GM12878 (cell line): Measurements from ENCODE around the gene B4GALT3. TPM values are rescaled to one million over a fixed set of nuclear protein-coding genes. Genes with fewer than 3 reads are reported as not detected.

Experiments used
- ATAC-seq: fragments of 200-7000 bp; cut with Tn5 transposase; 3 replicates; pipeline ENCODE4 v1.9.1; 2020; ENCODE audit warnings: mild to moderate bottlenecking, moderate library complexity
- BruUV-seq: library from RNA; stranded (reverse); fragments of 400-500 nt; replicated peaks from 2 replicates; lab custom pipeline; 2021; lab: Mats Ljungman, UMichigan
- CTCF ChIA-PET: fragments of 300-600 bp; sonication (Branson Sonifier 250); formaldehyde crosslinking; extraction: SDS; loops from one replicate; lab custom pipeline; 2021; ENCODE audit warnings: inconsistent platforms; lab: Yijun Ruan, JAX
- POLR2A ChIA-PET: fragments of 350-600 bp; formaldehyde crosslinking; extraction: SDS; loops from one replicate; lab custom pipeline; 2021; ENCODE audit warnings: inconsistent platforms; lab: Charles Lee
- RAD21 ChIA-PET: fragments of 300-600 bp; sonication (Branson Sonifier 250); formaldehyde crosslinking; loops from one replicate; lab custom pipeline; 2023; ENCODE audit warnings: antibody characterized with exemption; ENCODE audit not compliant: unreplicated experiment; lab: Charles Lee
- SMC1A ChIA-PET: fragments of 300-600 bp; sonication (Branson Sonifier 250); formaldehyde crosslinking; loops from one replicate; lab custom pipeline; 2023; ENCODE audit not compliant: unreplicated experiment, uncharacterized antibody; lab: Charles Lee
- DNase-seq: peaks from one replicate; pipeline ENCODE4 v3.0.0-alpha.2; 2011; ENCODE audit warnings: low read depth, low spot score
- FAIRE-seq: peaks from 3 replicates; lab custom pipeline; 2011; peaks lifted over from hg19 to GRCh38; lab: Jason Lieb, UNC
- H2AFZ ChIP-seq: 2 replicates; pipeline ENCODE4 v1.6.0; 2011; ENCODE audit warnings: low read depth, low read length, control low read depth; ENCODE audit not compliant: control insufficient read depth
- H3K27ac ChIP-seq: 2 replicates; pipeline ENCODE4 v1.5.1; 2011; ENCODE audit warnings: control low read depth; ENCODE audit not compliant: control insufficient read depth, insufficient read depth
- H3K27me3 ChIP-seq, 2 experiments: replicated peaks in 1 of 2; 2 replicates each; pipeline versions ENCODE4 v1.6.0 to v1.6.1; 2011; ENCODE audit warnings: low read length in 1 of 2; ENCODE audit not compliant: control insufficient read depth in 2 of 2, insufficient read depth in 2 of 2
- H3K36me3 ChIP-seq, 2 experiments: 2 replicates each; pipeline ENCODE4 v1.5.1; 2011; ENCODE audit warnings: low read length in 1 of 2; ENCODE audit not compliant: control insufficient read depth in 2 of 2, insufficient read depth in 2 of 2
- H3K4me1 ChIP-seq: 2 replicates; pipeline ENCODE4 v1.6.1; 2011; ENCODE audit warnings: mild to moderate bottlenecking, low read length, moderate library complexity, mixed read lengths; ENCODE audit not compliant: control insufficient read depth, insufficient read depth
- H3K4me2 ChIP-seq: 2 replicates; pipeline ENCODE4 v1.6.0; 2011; ENCODE audit warnings: control low read depth; ENCODE audit not compliant: control insufficient read depth, insufficient read depth
- H3K4me3 ChIP-seq: fragments of 200-600 bp; sonication (generic); 2 replicates; pipeline ENCODE4 v1.5.1; 2016
- H3K79me2 ChIP-seq: 2 replicates; pipeline ENCODE4 v1.6.0; 2011; ENCODE audit warnings: low read length; ENCODE audit not compliant: control insufficient read depth, insufficient read depth
- H3K9ac ChIP-seq: 2 replicates; pipeline ENCODE4 v1.8.0; 2011; ENCODE audit warnings: low read length, control low read depth, mixed read lengths; ENCODE audit not compliant: control insufficient read depth, insufficient read depth
- H3K9me3 ChIP-seq: replicated peaks from 3 replicates; pipeline ENCODE4 v1.5.1; 2011; ENCODE audit warnings: mild to moderate bottlenecking, low read length; ENCODE audit not compliant: control insufficient read depth, insufficient read depth
- H4K20me1 ChIP-seq: 2 replicates; pipeline ENCODE4 v1.6.0; 2011; ENCODE audit not compliant: control insufficient read depth, insufficient read depth
- ATF7 ChIP-seq: fragments of 450-650 bp; IDR thresholded peaks from 2 replicates; pipeline ENCODE4 v1.6.1; 2016; ENCODE audit warnings: low read depth, mild to moderate bottlenecking
- CREB1 ChIP-seq: IDR thresholded peaks from 2 replicates; pipeline ENCODE4 v1.6.1; 2012; ENCODE audit warnings: low read depth, mild to moderate bottlenecking, inconsistent platforms
- EED ChIP-seq: sonication (generic); IDR thresholded peaks from 2 replicates; pipeline ENCODE4 v1.6.1; 2016; ENCODE audit warnings: antibody characterized with exemption, low read depth
- IRF3 ChIP-seq: fragments of 450-650 bp; IDR thresholded peaks from 2 replicates; pipeline ENCODE4 v1.6.1; 2014; ENCODE audit warnings: mild to moderate bottlenecking
- MTA2 ChIP-seq: fragments of 450-650 bp; IDR thresholded peaks from 2 replicates; pipeline ENCODE4 v1.6.1; 2016; ENCODE audit warnings: low read depth, mild to moderate bottlenecking, moderate library complexity
- NR2C1 ChIP-seq: fragments of 450-650 bp; IDR thresholded peaks from 2 replicates; pipeline ENCODE4 v1.6.1; 2017; ENCODE audit warnings: antibody characterized with exemption, mild to moderate bottlenecking, moderate library complexity
- PAX8 ChIP-seq: fragments of 450-650 bp; IDR thresholded peaks from 2 replicates; pipeline ENCODE4 v1.6.1; 2017; ENCODE audit warnings: mild to moderate bottlenecking, moderate library complexity
- RFX5 ChIP-seq: IDR thresholded peaks from 2 replicates; pipeline ENCODE4 v1.6.1; 2011; ENCODE audit warnings: low read depth, low read length, improper control_type of control experiment
- SIX5 ChIP-seq: IDR thresholded peaks from 2 replicates; pipeline ENCODE4 v1.6.1; 2011; ENCODE audit warnings: mild to moderate bottlenecking, low read depth, low read length, moderate library complexity; ENCODE audit not compliant: severe bottlenecking
- SMAD1 ChIP-seq: fragments of 450-650 bp; IDR thresholded peaks from 2 replicates; pipeline ENCODE4 v1.6.1; 2018; ENCODE audit warnings: mild to moderate bottlenecking, low read depth; ENCODE audit not compliant: partially characterized antibody
- SP1 ChIP-seq: IDR thresholded peaks from one replicate; pipeline ENCODE4 v1.6.1; 2011; ENCODE audit warnings: low read depth, low read length
- ZBTB11 ChIP-seq: fragments of 450-650 bp; formaldehyde crosslinking; IDR thresholded peaks from 2 replicates; pipeline ENCODE4 v1.5.0; 2022; ENCODE audit warnings: mild to moderate bottlenecking, missing genetic modification characterization
- WGBS: methylation state at CpG from one replicate; pipeline ENCODE4 v1.1.6; 2016; ENCODE audit warnings: low lambda C conversion rate; ENCODE audit not compliant: insufficient replicate concordance, insufficient coverage; ENCODE audit errors: missing lambda C conversion rate; 5-methylcytosine and 5-hydroxymethylcytosine counted together
- in situ Hi-C: fragments of 300-500 bp; cut with MboI; formaldehyde crosslinking; loops from 9 replicates; pipeline ENCODE4 v1.14.3; 2018; ENCODE audit warnings: mixed read lengths
- intact Hi-C: fragments of 100-400 bp; cut with micrococcal nuclease; formaldehyde crosslinking; loops from one replicate; pipeline ENCODE4 v1.14.2; 2022; ENCODE audit not compliant: unreplicated experiment
- polyA plus RNA-seq, 11 experiments: library from polyadenylated mRNA; depleted of rRNA in 4 of 11; unstranded in 6 of 11; stranded (reverse) in 5 of 11; fragments of >200 nt; fragmentation: Nextera tagmentation in 4 of 11; fragmentation: Illumina TruSeq in 1 of 11; extraction: Ambion mirVana in 4 of 11; extraction: Trizol in 1 of 11; gene quantifications; 1 replicate in 1 of 11; 2 replicates in 10 of 11; pipeline versions ENCODE4 v1.2.1 to v1.2.3, GENCODE V29; 2011 to 2016; ENCODE audit warnings: inconsistent platforms in 2 of 11, missing spikeins in 2 of 11, low read depth in 1 of 11
- total RNA-seq, 4 experiments: library from RNA; depleted of rRNA in 3 of 4; stranded (reverse); fragments of >200 nt in 3 of 4; fragmentation: Illumina TruSeq in 1 of 4; extraction: Trizol in 1 of 4; gene quantifications; 2 replicates each; pipeline versions ENCODE4 v1.2.1 to v1.2.3, GENCODE V29; 2013 to 2021
- TF ChIP-seq, protein P1 (sequence below): fragments of 450-650 bp; IDR thresholded peaks from 2 replicates; pipeline ENCODE4 v1.6.1; 2017; ENCODE audit warnings: mild to moderate bottlenecking, low read depth, inconsistent platforms; ENCODE audit not compliant: poor library complexity, severe bottlenecking
- TF ChIP-seq, protein P2 (sequence below): IDR thresholded peaks from 2 replicates; pipeline ENCODE4 v1.6.1; 2012; ENCODE audit warnings: low read depth, low read length, improper control_type of control experiment

The B4GALT3 gene
- total and polyA plus RNA-seq, 10 of the 15 experiments (the other 5 are each of a cell fraction or from before 2014, with no cell fraction given) = 27.1 to 58.9 (median 42.6) TPM

GRCh38 chr1:161225534-161226319, 48.4 kb upstream of the B4GALT3 start, which contains the start of gene TOMM40L:
Gene TOMM40L (plus strand): TSS chr1:161226060. CDS start chr1:161226490, 430 bp downstream.
- FAIRE-seq = peak; percentile 94
- H3K9me3 ChIP-seq = no peaks in the 10 kb centered on the region
- peaks cover 19% of the 10 kb centered on the region for H3K4me1 ChIP-seq
- ATAC-seq = peak; percentile 96
- no peaks in the 10 kb centered on the region for H3K27me3 ChIP-seq
- H4K20me1 ChIP-seq = no peaks in the 10 kb centered on the region
- in situ Hi-C loops (loop anchor here (5.0 kb wide), 2 partner anchors 67 to 157 kb away; no protein-coding TSS in a partner anchor), intact Hi-C loops (loop anchor here (1.0 to 5.0 kb wide), 4 partner anchors 23 to 82 kb away; partner anchors contain the start of genes MPZ and NDUFS2)
- peak within 1 kb of the TSS; percentile 83 for H3K4me3 ChIP-seq
- H2AFZ ChIP-seq = peak within 1 kb of the TSS; percentile 98
- ChIA-PET RAD21 (interaction anchor here (0.7 to 5.0 kb wide), 36 partner anchors 9 to 1302 kb away, joined by 3 to 77 read pairs (median 7); partner anchors contain the start of genes ADAMTS4, B4GALT3, CFAP126 and DEDD), SMC1A (interaction anchor here (0.6 to 6.3 kb wide), 36 partner anchors 9 to 825 kb away, joined by 3 to 72 read pairs (median 6); partner anchors contain the start of genes CFAP126, FCER1G, NDUFS2 and PPOX), POLR2A (interaction anchor here (0.6 to 1.6 kb wide), 21 partner anchors 15 to 268 kb away, joined by 3 to 22 read pairs (median 4); partner anchors contain the start of genes CFAP126, NDUFS2 and PPOX), CTCF (interaction anchor here (0.6 to 17.1 kb wide), 44 partner anchors 9 to 524 kb away, joined by 3 to 385 read pairs (median 4); partner anchors contain the start of genes ADAMTS4, B4GALT3, CFAP126 and DUSP12)
- H3K36me3 ChIP-seq = peaks cover 3 to 4% of the 10 kb centered on the region in 2 experiments; a peak in 2 of 4 replicates
- H3K4me2 ChIP-seq = peak within 1 kb of the TSS; percentile 95
- peaks cover 10% of the 10 kb centered on the region for H3K79me2 ChIP-seq
- peak within 1 kb of the TSS; percentile 77 for H3K9ac ChIP-seq
- 6% methylated on average over 16 of the region's 16 CpGs for WGBS
- BruUV-seq = no TSS peak
- DNase-seq = peak; percentile 97
- peak within 1 kb of the TSS; percentile 70 for H3K27ac ChIP-seq
- TF ChIP-seq, protein P1, sequence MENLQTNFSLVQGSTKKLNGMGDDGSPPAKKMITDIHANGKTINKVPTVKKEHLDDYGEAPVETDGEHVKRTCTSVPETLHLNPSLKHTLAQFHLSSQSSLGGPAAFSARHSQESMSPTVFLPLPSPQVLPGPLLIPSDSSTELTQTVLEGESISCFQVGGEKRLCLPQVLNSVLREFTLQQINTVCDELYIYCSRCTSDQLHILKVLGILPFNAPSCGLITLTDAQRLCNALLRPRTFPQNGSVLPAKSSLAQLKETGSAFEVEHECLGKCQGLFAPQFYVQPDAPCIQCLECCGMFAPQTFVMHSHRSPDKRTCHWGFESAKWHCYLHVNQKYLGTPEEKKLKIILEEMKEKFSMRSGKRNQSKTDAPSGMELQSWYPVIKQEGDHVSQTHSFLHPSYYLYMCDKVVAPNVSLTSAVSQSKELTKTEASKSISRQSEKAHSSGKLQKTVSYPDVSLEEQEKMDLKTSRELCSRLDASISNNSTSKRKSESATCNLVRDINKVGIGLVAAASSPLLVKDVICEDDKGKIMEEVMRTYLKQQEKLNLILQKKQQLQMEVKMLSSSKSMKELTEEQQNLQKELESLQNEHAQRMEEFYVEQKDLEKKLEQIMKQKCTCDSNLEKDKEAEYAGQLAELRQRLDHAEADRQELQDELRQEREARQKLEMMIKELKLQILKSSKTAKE = peak; percentile 33
- peak; percentile 34; the same call in 1 of the 2 replicates for TF ChIP-seq ATF7
- no peak for TF ChIP-seq PAX8
- TF ChIP-seq CREB1 = peak; percentile 73
- TF ChIP-seq EED = no peak
- peak; percentile 79 for TF ChIP-seq SIX5
- peak; percentile 96 for TF ChIP-seq SP1
- 0 out of 2 replicates have a peak, but pooled peaks have one; percentile 9 for TF ChIP-seq MTA2
- peak; percentile 85 for TF ChIP-seq IRF3
- TF ChIP-seq SMAD1 = no peak
- TF ChIP-seq, protein P2, sequence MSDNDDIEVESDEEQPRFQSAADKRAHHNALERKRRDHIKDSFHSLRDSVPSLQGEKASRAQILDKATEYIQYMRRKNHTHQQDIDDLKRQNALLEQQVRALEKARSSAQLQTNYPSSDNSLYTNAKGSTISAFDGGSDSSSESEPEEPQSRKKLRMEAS = peak; percentile 34; the same call in 1 of the 2 replicates
- TF ChIP-seq NR2C1 = peak; percentile 90
- TF ChIP-seq ZBTB11 (CRISPR knock-in tag) = no peak
- TF ChIP-seq RFX5 = peak; percentile 56; the same call in 1 of the 2 replicates
